GM12878 (cell line): Measurements from ENCODE around the gene HSPE1. TPM values are rescaled to one million over a fixed set of nuclear protein-coding genes. Genes with fewer than 3 reads are reported as not detected.

Experiments
- ATAC-seq: fragments of 200-7000 bp; cut with Tn5 transposase; 3 replicates; pipeline ENCODE4 v1.9.1; 2020; ENCODE audit warnings: mild to moderate bottlenecking, moderate library complexity
- BruUV-seq: library from RNA; stranded (reverse); fragments of 400-500 nt; replicated peaks from 2 replicates; lab custom pipeline; 2021; lab: Mats Ljungman, UMichigan
- CTCF ChIA-PET: fragments of 300-600 bp; sonication (Branson Sonifier 250); formaldehyde crosslinking; extraction: SDS; loops from one replicate; lab custom pipeline; 2021; ENCODE audit warnings: inconsistent platforms; lab: Yijun Ruan, JAX
- POLR2A ChIA-PET: fragments of 350-600 bp; formaldehyde crosslinking; extraction: SDS; loops from one replicate; lab custom pipeline; 2021; ENCODE audit warnings: inconsistent platforms; lab: Charles Lee
- RAD21 ChIA-PET: fragments of 300-600 bp; sonication (Branson Sonifier 250); formaldehyde crosslinking; loops from one replicate; lab custom pipeline; 2023; ENCODE audit warnings: antibody characterized with exemption; ENCODE audit not compliant: unreplicated experiment; lab: Charles Lee
- SMC1A ChIA-PET: fragments of 300-600 bp; sonication (Branson Sonifier 250); formaldehyde crosslinking; loops from one replicate; lab custom pipeline; 2023; ENCODE audit not compliant: unreplicated experiment, uncharacterized antibody; lab: Charles Lee
- DNase-seq: peaks from one replicate; pipeline ENCODE4 v3.0.0-alpha.2; 2011; ENCODE audit warnings: low read depth, low spot score
- FAIRE-seq: peaks from 3 replicates; lab custom pipeline; 2011; peaks lifted over from hg19 to GRCh38; lab: Jason Lieb, UNC
- H2AFZ ChIP-seq: 2 replicates; pipeline ENCODE4 v1.6.0; 2011; ENCODE audit warnings: low read depth, low read length, control low read depth; ENCODE audit not compliant: control insufficient read depth
- H3K27ac ChIP-seq: 2 replicates; pipeline ENCODE4 v1.5.1; 2011; ENCODE audit warnings: control low read depth; ENCODE audit not compliant: control insufficient read depth, insufficient read depth
- H3K27me3 ChIP-seq, 2 experiments: replicated peaks in 1 of 2; 2 replicates each; pipeline versions ENCODE4 v1.6.0 to v1.6.1; 2011; ENCODE audit warnings: low read length in 1 of 2; ENCODE audit not compliant: control insufficient read depth in 2 of 2, insufficient read depth in 2 of 2
- H3K36me3 ChIP-seq, 2 experiments: 2 replicates each; pipeline ENCODE4 v1.5.1; 2011; ENCODE audit warnings: low read length in 1 of 2; ENCODE audit not compliant: control insufficient read depth in 2 of 2, insufficient read depth in 2 of 2
- H3K4me1 ChIP-seq: 2 replicates; pipeline ENCODE4 v1.6.1; 2011; ENCODE audit warnings: mild to moderate bottlenecking, low read length, moderate library complexity, mixed read lengths; ENCODE audit not compliant: control insufficient read depth, insufficient read depth
- H3K4me2 ChIP-seq: 2 replicates; pipeline ENCODE4 v1.6.0; 2011; ENCODE audit warnings: control low read depth; ENCODE audit not compliant: control insufficient read depth, insufficient read depth
- H3K4me3 ChIP-seq: fragments of 200-600 bp; sonication (generic); 2 replicates; pipeline ENCODE4 v1.5.1; 2016
- H3K79me2 ChIP-seq: 2 replicates; pipeline ENCODE4 v1.6.0; 2011; ENCODE audit warnings: low read length; ENCODE audit not compliant: control insufficient read depth, insufficient read depth
- H3K9ac ChIP-seq: 2 replicates; pipeline ENCODE4 v1.8.0; 2011; ENCODE audit warnings: low read length, control low read depth, mixed read lengths; ENCODE audit not compliant: control insufficient read depth, insufficient read depth
- H3K9me3 ChIP-seq: replicated peaks from 3 replicates; pipeline ENCODE4 v1.5.1; 2011; ENCODE audit warnings: mild to moderate bottlenecking, low read length; ENCODE audit not compliant: control insufficient read depth, insufficient read depth
- H4K20me1 ChIP-seq: 2 replicates; pipeline ENCODE4 v1.6.0; 2011; ENCODE audit not compliant: control insufficient read depth, insufficient read depth
- NBN ChIP-seq: fragments of 450-650 bp; IDR thresholded peaks from 2 replicates; pipeline ENCODE4 v1.6.1; 2016
- POLR2A ChIP-seq: IDR thresholded peaks from 2 replicates; pipeline ENCODE4 v1.6.1; 2011; ENCODE audit warnings: low read depth, mild to moderate bottlenecking, low read length
- SKIL ChIP-seq: fragments of 450-650 bp; IDR thresholded peaks from 2 replicates; pipeline ENCODE4 v1.6.1; 2017; ENCODE audit warnings: mild to moderate bottlenecking, low read depth, inconsistent platforms; ENCODE audit not compliant: poor library complexity, severe bottlenecking
- WGBS: methylation state at CpG from one replicate; pipeline ENCODE4 v1.1.6; 2016; ENCODE audit warnings: low lambda C conversion rate; ENCODE audit not compliant: insufficient replicate concordance, insufficient coverage; ENCODE audit errors: missing lambda C conversion rate; 5-methylcytosine and 5-hydroxymethylcytosine counted together
- in situ Hi-C: fragments of 300-500 bp; cut with MboI; formaldehyde crosslinking; loops from 9 replicates; pipeline ENCODE4 v1.14.3; 2018; ENCODE audit warnings: mixed read lengths
- intact Hi-C: fragments of 100-400 bp; cut with micrococcal nuclease; formaldehyde crosslinking; loops from one replicate; pipeline ENCODE4 v1.14.2; 2022; ENCODE audit not compliant: unreplicated experiment
- polyA plus RNA-seq, 11 experiments: library from polyadenylated mRNA; depleted of rRNA in 4 of 11; unstranded in 6 of 11; stranded (reverse) in 5 of 11; fragments of >200 nt; fragmentation: Nextera tagmentation in 4 of 11; fragmentation: Illumina TruSeq in 1 of 11; extraction: Ambion mirVana in 4 of 11; extraction: Trizol in 1 of 11; gene quantifications; 1 replicate in 1 of 11; 2 replicates in 10 of 11; pipeline versions ENCODE4 v1.2.1 to v1.2.3, GENCODE V29; 2011 to 2016; ENCODE audit warnings: inconsistent platforms in 2 of 11, missing spikeins in 2 of 11, low read depth in 1 of 11
- total RNA-seq, 4 experiments: library from RNA; depleted of rRNA in 3 of 4; stranded (reverse); fragments of >200 nt in 3 of 4; fragmentation: Illumina TruSeq in 1 of 4; extraction: Trizol in 1 of 4; gene quantifications; 2 replicates each; pipeline versions ENCODE4 v1.2.1 to v1.2.3, GENCODE V29; 2013 to 2021

The HSPE1 gene
- total and polyA plus RNA-seq, 10 of the 15 experiments (the other 5 are each of a cell fraction or from before 2014, with no cell fraction given): 180 to 1,096 (median 505) TPM

- no peaks in the 10 kb centered on the region for H4K20me1 ChIP-seq
- H3K36me3 ChIP-seq: peaks cover 0 to 14% of the 10 kb centered on the region in 2 experiments
- WGBS: 98% methylated on average over 3 of the region's 3 CpGs
- H3K9me3 ChIP-seq: no peaks in the 10 kb centered on the region
- no peak for DNase-seq
- POLR2A ChIA-PET: no interaction called here
- SMC1A ChIA-PET: interaction anchor here (0.8 to 1.2 kb wide), 2 partner anchors 9 to 19 kb away, joined by 3 to 5 read pairs; no protein-coding TSS in a partner anchor
- FAIRE-seq: no peak
- no TSS peak for BruUV-seq
- no peak overlapping the region for H3K4me3 ChIP-seq
- ATAC-seq: no peak
- H3K79me2 ChIP-seq: no peaks in the 10 kb centered on the region
- no peak overlapping the region for H3K9ac ChIP-seq
- H3K4me2 ChIP-seq: no peak overlapping the region
- CTCF ChIA-PET: interaction anchor here (0.9 kb wide), 1 partner anchor 27 kb away, joined by 3 read pairs; no protein-coding TSS in a partner anchor
- no peak for TF ChIP-seq NBN
- H3K4me1 ChIP-seq: no peaks in the 10 kb centered on the region
- no peak overlapping the region for H3K27ac ChIP-seq
- no peak overlapping the region for H2AFZ ChIP-seq
- RAD21 ChIA-PET: no interaction called here
- in situ Hi-C loops (no loop called here), intact Hi-C loops (no loop called here)
- no peaks in the 10 kb centered on the region for H3K27me3 ChIP-seq
Observed at GRCh38 chr2:197477797-197478196, 22.4 kb upstream of the HSPE1 start.

GRCh38 chr2:197480165-197481036, 19.8 kb upstream of the HSPE1 start:
- Histone ChIP-seq H3K36me3 (peaks cover 0 to 3% of the 10 kb centered on the region in 2 experiments; a peak in 3 of 4 replicates), H3K27ac (no peak overlapping the region), H3K4me2 (no peak overlapping the region), H3K9me3 (peaks cover 7% of the 10 kb centered on the region; the same call in 2 of the 3 replicates), H3K4me1 (no peaks in the 10 kb centered on the region)
- CTCF ChIA-PET: interaction anchor here (0.6 kb wide), 1 partner anchor 90 kb away, joined by 3 read pairs; no protein-coding TSS in a partner anchor
- intact Hi-C loops: no loop called here
- SMC1A ChIA-PET: interaction anchor here (1.2 kb wide), 1 partner anchor 18 kb away, joined by 3 read pairs; no protein-coding TSS in a partner anchor
- DNase-seq: no peak
- WGBS: 100% methylated on average over 7 of the region's 9 CpGs
- BruUV-seq: no TSS peak
- ATAC-seq: no peak
- TF ChIP-seq POLR2A (peak; percentile 16; the same call in 1 of the 2 replicates), SKIL (no peak)
- TF ChIP-seq, all 136 proteins: peak for 1
- Histone ChIP-seq H2AFZ (no peak overlapping the region), H3K27me3 (no peaks in the 10 kb centered on the region), H4K20me1 (no peaks in the 10 kb centered on the region), H3K79me2 (no peaks in the 10 kb centered on the region), H3K4me3 (no peak overlapping the region), H3K9ac (no peak overlapping the region)
- in situ Hi-C loops: no loop called here
- no peak for FAIRE-seq
- RAD21 ChIA-PET: no interaction called here
- POLR2A ChIA-PET: no interaction called here
